ENCODE results near the gene GLCCI1.

The GLCCI1 gene

GRCh38 chr7:7976677-7977076 lies 8.1 kb downstream of the GLCCI1 start:
- no peaks in the 10 kb centered on the region for H3K36me3 ChIP-seq (ENCODE audit: control insufficient read depth, insufficient read depth, low read length)
- H3K9ac ChIP-seq (ENCODE audit: low read depth, low read length), result no peak overlapping the region
- no peaks in the 10 kb centered on the region for H3K27me3 ChIP-seq (ENCODE audit: control insufficient read depth, insufficient read depth, low read length)
- H3K4me1 ChIP-seq (ENCODE audit: control insufficient read depth, insufficient read depth, low read length), result peaks cover under 1% of the 10 kb centered on the region
- H3K9me3 ChIP-seq (ENCODE audit: control insufficient read depth, insufficient read depth, low read length), result no peaks in the 10 kb centered on the region
- no peak overlapping the region for H3K4me3 ChIP-seq (ENCODE audit: low read depth, low read length)

GRCh38 chr7:7977774-7978173 lies 9.2 kb downstream of the GLCCI1 start:
- Histone ChIP-seq H3K9me3 (ENCODE audit: control insufficient read depth, insufficient read depth, low read length) (no peaks in the 10 kb centered on the region), H3K9ac (ENCODE audit: low read depth, low read length) (no peak overlapping the region), H3K27me3 (ENCODE audit: control insufficient read depth, insufficient read depth, low read length) (no peaks in the 10 kb centered on the region), H3K36me3 (ENCODE audit: control insufficient read depth, insufficient read depth, low read length) (no peaks in the 10 kb centered on the region), H3K4me3 (ENCODE audit: low read depth, low read length) (no peak overlapping the region), H3K4me1 (ENCODE audit: control insufficient read depth, insufficient read depth, low read length) (no peaks in the 10 kb centered on the region)

GRCh38 chr7:7978860-7979259 lies 10.3 kb downstream of the GLCCI1 start:
- no peaks in the 10 kb centered on the region for H3K36me3 ChIP-seq (ENCODE audit: control insufficient read depth, insufficient read depth, low read length)
- H3K4me3 ChIP-seq (ENCODE audit: low read depth, low read length), result no peak overlapping the region
- no peaks in the 10 kb centered on the region for H3K4me1 ChIP-seq (ENCODE audit: control insufficient read depth, insufficient read depth, low read length)
- no peaks in the 10 kb centered on the region for H3K9me3 ChIP-seq (ENCODE audit: control insufficient read depth, insufficient read depth, low read length)
- no peaks in the 10 kb centered on the region for H3K27me3 ChIP-seq (ENCODE audit: control insufficient read depth, insufficient read depth, low read length)
- no peak overlapping the region for H3K9ac ChIP-seq (ENCODE audit: low read depth, low read length)

GRCh38 chr7:7979558-7979957 lies 11.0 kb downstream of the GLCCI1 start:
- no peaks in the 10 kb centered on the region for H3K4me1 ChIP-seq (ENCODE audit: control insufficient read depth, insufficient read depth, low read length)
- H3K9ac ChIP-seq (ENCODE audit: low read depth, low read length), result no peak overlapping the region
- H3K36me3 ChIP-seq (ENCODE audit: control insufficient read depth, insufficient read depth, low read length), result no peaks in the 10 kb centered on the region

GRCh38 chr7:7980134-7980533 lies 11.5 kb downstream of the GLCCI1 start:
- Histone ChIP-seq H3K4me1 (ENCODE audit: control insufficient read depth, insufficient read depth, low read length) (no peaks in the 10 kb centered on the region), H3K27me3 (ENCODE audit: control insufficient read depth, insufficient read depth, low read length) (no peaks in the 10 kb centered on the region), H3K36me3 (ENCODE audit: control insufficient read depth, insufficient read depth, low read length) (no peaks in the 10 kb centered on the region), H3K4me3 (ENCODE audit: low read depth, low read length) (no peak overlapping the region), H3K9me3 (ENCODE audit: control insufficient read depth, insufficient read depth, low read length) (no peaks in the 10 kb centered on the region), H3K9ac (ENCODE audit: low read depth, low read length) (no peak overlapping the region)

More at GRCh38 chr7:7979558-7979957, 11.0 kb downstream of the GLCCI1 start:
- Histone ChIP-seq H3K9me3 (ENCODE audit: control insufficient read depth, insufficient read depth, low read length) (no peaks in the 10 kb centered on the region), H3K4me3 (ENCODE audit: low read depth, low read length) (no peak overlapping the region), H3K27me3 (ENCODE audit: control insufficient read depth, insufficient read depth, low read length) (no peaks in the 10 kb centered on the region)

- no peaks in the 10 kb centered on the region for H3K4me1 ChIP-seq (ENCODE audit: control insufficient read depth, insufficient read depth, low read length)
- no peak overlapping the region for H3K9ac ChIP-seq (ENCODE audit: low read depth, low read length)
- no peaks in the 10 kb centered on the region for H3K36me3 ChIP-seq (ENCODE audit: control insufficient read depth, insufficient read depth, low read length)
- no peaks in the 10 kb centered on the region for H3K27me3 ChIP-seq (ENCODE audit: control insufficient read depth, insufficient read depth, low read length)
- H3K9me3 ChIP-seq (ENCODE audit: control insufficient read depth, insufficient read depth, low read length), result no peaks in the 10 kb centered on the region
- no peak overlapping the region for H3K4me3 ChIP-seq (ENCODE audit: low read depth, low read length)
These were observed 14.3 kb downstream of the GLCCI1 start for GRCh38 chr7:7982904-7983303.

- H3K27me3 ChIP-seq (ENCODE audit: control insufficient read depth, insufficient read depth, low read length), result no peaks in the 10 kb centered on the region
- H3K4me3 ChIP-seq (ENCODE audit: low read depth, low read length), result no peak overlapping the region
- no peaks in the 10 kb centered on the region for H3K36me3 ChIP-seq (ENCODE audit: control insufficient read depth, insufficient read depth, low read length)
- no peak overlapping the region for H3K9ac ChIP-seq (ENCODE audit: low read depth, low read length)
- H3K9me3 ChIP-seq (ENCODE audit: control insufficient read depth, insufficient read depth, low read length), result no peaks in the 10 kb centered on the region
- H3K4me1 ChIP-seq (ENCODE audit: control insufficient read depth, insufficient read depth, low read length), result no peaks in the 10 kb centered on the region
These were observed 15.8 kb downstream of the GLCCI1 start for GRCh38 chr7:7984424-7984823.

- Histone ChIP-seq H3K4me1 (ENCODE audit: control insufficient read depth, insufficient read depth, low read length) (no peaks in the 10 kb centered on the region), H3K4me3 (ENCODE audit: low read depth, low read length) (no peak overlapping the region), H3K36me3 (ENCODE audit: control insufficient read depth, insufficient read depth, low read length) (no peaks in the 10 kb centered on the region), H3K9me3 (ENCODE audit: control insufficient read depth, insufficient read depth, low read length) (no peaks in the 10 kb centered on the region), H3K27me3 (ENCODE audit: control insufficient read depth, insufficient read depth, low read length) (no peaks in the 10 kb centered on the region), H3K9ac (ENCODE audit: low read depth, low read length) (no peak overlapping the region)
These were observed 20.1 kb downstream of the GLCCI1 start for GRCh38 chr7:7988706-7989105.

GRCh38 chr7:7989133-7989532 lies 20.5 kb downstream of the GLCCI1 start:
- Histone ChIP-seq H3K4me3 (ENCODE audit: low read depth, low read length) (no peak overlapping the region), H3K27me3 (ENCODE audit: control insufficient read depth, insufficient read depth, low read length) (no peaks in the 10 kb centered on the region), H3K36me3 (ENCODE audit: control insufficient read depth, insufficient read depth, low read length) (no peaks in the 10 kb centered on the region), H3K4me1 (ENCODE audit: control insufficient read depth, insufficient read depth, low read length) (no peaks in the 10 kb centered on the region), H3K9me3 (ENCODE audit: control insufficient read depth, insufficient read depth, low read length) (no peaks in the 10 kb centered on the region), H3K9ac (ENCODE audit: low read depth, low read length) (no peak overlapping the region)

GRCh38 chr7:7989616-7990440 lies 21.2 kb downstream of the GLCCI1 start:
- no peaks in the 10 kb centered on the region for H3K4me1 ChIP-seq (ENCODE audit: control insufficient read depth, insufficient read depth, low read length)
- H3K27me3 ChIP-seq (ENCODE audit: control insufficient read depth, insufficient read depth, low read length), result no peaks in the 10 kb centered on the region
- H3K36me3 ChIP-seq (ENCODE audit: control insufficient read depth, insufficient read depth, low read length), result no peaks in the 10 kb centered on the region
- H3K9ac ChIP-seq (ENCODE audit: low read depth, low read length), result no peak overlapping the region
- H3K4me3 ChIP-seq (ENCODE audit: low read depth, low read length), result no peak overlapping the region
- H3K9me3 ChIP-seq (ENCODE audit: control insufficient read depth, insufficient read depth, low read length), result no peaks in the 10 kb centered on the region

- H3K27me3 ChIP-seq (ENCODE audit: control insufficient read depth, insufficient read depth, low read length), result no peaks in the 10 kb centered on the region
- no peaks in the 10 kb centered on the region for H3K36me3 ChIP-seq (ENCODE audit: control insufficient read depth, insufficient read depth, low read length)
- no peak overlapping the region for H3K9ac ChIP-seq (ENCODE audit: low read depth, low read length)
- no peaks in the 10 kb centered on the region for H3K9me3 ChIP-seq (ENCODE audit: control insufficient read depth, insufficient read depth, low read length)
- H3K4me3 ChIP-seq (ENCODE audit: low read depth, low read length), result no peak overlapping the region
- H3K4me1 ChIP-seq (ENCODE audit: control insufficient read depth, insufficient read depth, low read length), result no peaks in the 10 kb centered on the region
These were observed 21.8 kb downstream of the GLCCI1 start for GRCh38 chr7:7990441-7990761.

- no peaks in the 10 kb centered on the region for H3K27me3 ChIP-seq (ENCODE audit: control insufficient read depth, insufficient read depth, low read length)
- H3K9me3 ChIP-seq (ENCODE audit: control insufficient read depth, insufficient read depth, low read length), result no peaks in the 10 kb centered on the region
- no peaks in the 10 kb centered on the region for H3K36me3 ChIP-seq (ENCODE audit: control insufficient read depth, insufficient read depth, low read length)
- H3K4me1 ChIP-seq (ENCODE audit: control insufficient read depth, insufficient read depth, low read length), result peaks cover 3% of the 10 kb centered on the region
- H3K9ac ChIP-seq (ENCODE audit: low read depth, low read length), result no peak overlapping the region
- no peak overlapping the region for H3K4me3 ChIP-seq (ENCODE audit: low read depth, low read length)
These were observed 23.9 kb downstream of the GLCCI1 start for GRCh38 chr7:7992506-7992905.

Data from iPS-15b (cell line).